Endothelial cell of umbilical vein (primary cell): ENCODE data around the gene ATP13A2. TPM values are rescaled to one million over a fixed set of nuclear protein-coding genes. Genes with fewer than 3 reads are reported as not detected.

Experiments used
- BruUV-seq: library from RNA; stranded (reverse); fragments of 400-500 nt; replicated peaks from 2 replicates; lab custom pipeline; 2021; lab: Mats Ljungman, UMichigan
- CTCF ChIA-PET: fragments of 300-600, 350-600 bp; sonication (Branson Sonifier 250); formaldehyde crosslinking; loops from one replicate; lab custom pipeline; 2021; ENCODE audit warnings: antibody characterized with exemption, inconsistent platforms; lab: Charles Lee
- POLR2A ChIA-PET: fragments of 300-600, 350-600 bp; sonication (Branson Sonifier 250); formaldehyde crosslinking; loops from one replicate; lab custom pipeline; 2021; ENCODE audit warnings: antibody characterized with exemption, inconsistent platforms; lab: Charles Lee
- DNase-seq: peaks from one replicate; pipeline ENCODE4 v3.0.0-alpha.2; 2011; ENCODE audit warnings: low read depth, low spot score
- FAIRE-seq: peaks from 2 replicates; lab custom pipeline; 2011; peaks lifted over from hg19 to GRCh38; lab: Jason Lieb, UNC
- H2AFZ ChIP-seq: 2 replicates; pipeline ENCODE4 v1.6.0; 2012; ENCODE audit warnings: low read depth, low read length, control low read depth, inconsistent platforms
- H3K27ac ChIP-seq: 2 replicates; pipeline ENCODE4 v1.5.1; 2011; ENCODE audit warnings: low read depth, mild to moderate bottlenecking, control low read depth, low read length, moderate library complexity; ENCODE audit not compliant: insufficient read depth
- H3K27me3 ChIP-seq, 2 experiments: 2 replicates each; pipeline versions ENCODE4 v1.6.0 to v1.6.1; 2011; ENCODE audit warnings: low read length in 2 of 2, mixed read lengths in 1 of 2; ENCODE audit not compliant: control insufficient read depth in 2 of 2, insufficient read depth in 2 of 2
- H3K36me3 ChIP-seq, 2 experiments: 2 replicates in 1 of 2; 3 replicates in 1 of 2; pipeline ENCODE4 v1.5.1; 2011; ENCODE audit warnings: low read length in 2 of 2, mild to moderate bottlenecking in 1 of 2, moderate library complexity in 1 of 2; ENCODE audit not compliant: control insufficient read depth in 2 of 2, insufficient read depth in 2 of 2; ENCODE audit errors: extremely low read depth in 1 of 2
- H3K4me1 ChIP-seq: 3 replicates; pipeline ENCODE4 v1.5.1; 2011; ENCODE audit warnings: mild to moderate bottlenecking, low read length; ENCODE audit not compliant: control insufficient read depth, insufficient read depth; ENCODE audit errors: extremely low read depth
- H3K4me2 ChIP-seq: 2 replicates; pipeline ENCODE4 v1.6.1; 2011; ENCODE audit warnings: low read length, control low read depth, mixed read lengths; ENCODE audit not compliant: insufficient read depth
- H3K4me3 ChIP-seq, 3 experiments: fragments of 200-600 bp in 1 of 3; sonication (generic), shearing (Covaris generic) in 1 of 3; replicated peaks in 1 of 3; 2 replicates each; pipeline ENCODE4 v1.5.1; 2011 to 2016; ENCODE audit warnings: control low read depth in 3 of 3, low read length in 3 of 3, mild to moderate bottlenecking in 2 of 3, inconsistent platforms in 1 of 3, low read depth in 1 of 3, moderate library complexity in 1 of 3; ENCODE audit not compliant: insufficient read depth in 1 of 3
- H3K79me2 ChIP-seq: 2 replicates; pipeline ENCODE4 v1.6.0; 2012; ENCODE audit warnings: low read length, inconsistent platforms; ENCODE audit not compliant: control insufficient read depth, insufficient read depth
- H3K9ac ChIP-seq: replicated peaks from 2 replicates; pipeline ENCODE3; 2011; ENCODE audit warnings: low read length, control low read depth; ENCODE audit not compliant: insufficient read depth; ENCODE audit errors: extremely low read depth
- H3K9me1 ChIP-seq: replicated peaks from 3 replicates; pipeline ENCODE4 v1.6.0; 2011; ENCODE audit warnings: mild to moderate bottlenecking, low read length; ENCODE audit not compliant: control insufficient read depth, insufficient read depth; ENCODE audit errors: extremely low read depth
- H3K9me3 ChIP-seq: replicated peaks from 2 replicates; pipeline ENCODE4 v1.5.1; 2012; ENCODE audit warnings: low read length, inconsistent platforms; ENCODE audit not compliant: control insufficient read depth, insufficient read depth
- H4K20me1 ChIP-seq: replicated peaks from 2 replicates; pipeline ENCODE3; 2011; ENCODE audit warnings: mild to moderate bottlenecking, low read length; ENCODE audit not compliant: control insufficient read depth, insufficient read depth; ENCODE audit errors: extremely low read depth
- CTCF ChIP-seq, 2 donors: IDR thresholded peaks; 1 replicate in 1 of 2; 2 replicates in 1 of 2; pipeline ENCODE4 v1.5.1; 2011; ENCODE audit warnings: low read length in 2 of 2, mild to moderate bottlenecking in 2 of 2, moderate library complexity in 2 of 2, control low read depth in 1 of 2, inconsistent platforms in 1 of 2, low read depth in 1 of 2; ENCODE audit not compliant: insufficient read depth in 1 of 2; ENCODE audit errors: extremely low read depth in 1 of 2
- EZH2 ChIP-seq: IDR thresholded peaks from 2 replicates; pipeline ENCODE4 v1.6.1; 2012; ENCODE audit warnings: borderline replicate concordance, low read depth, mild to moderate bottlenecking, moderate library complexity, low read length, inconsistent platforms; ENCODE audit not compliant: severe bottlenecking
- JUN ChIP-seq: IDR thresholded peaks from 2 replicates; pipeline ENCODE4 v1.6.1; 2011; ENCODE audit warnings: borderline replicate concordance, low read depth; ENCODE audit not compliant: insufficient read length, insufficient read depth
- MYC ChIP-seq: IDR thresholded peaks from one replicate; pipeline ENCODE4 v1.6.1; 2011; ENCODE audit warnings: mild to moderate bottlenecking, low read depth, low read length
- POLR2AphosphoS5 ChIP-seq: IDR thresholded peaks from 2 replicates; pipeline ENCODE4 v1.6.1; 2012; ENCODE audit warnings: low read depth, mild to moderate bottlenecking, control low read depth, low read length, moderate library complexity; ENCODE audit not compliant: insufficient read depth
- dilution Hi-C: fragments of 300-500 bp; cut with MboI; formaldehyde crosslinking; loops from one replicate; pipeline ENCODE4 v1.15.0; 2019; ENCODE audit warnings: low sequenced_read_pairs; ENCODE audit not compliant: extremely low pct_ligation_motif_present
- intact Hi-C: fragments of 100-400 bp; cut with micrococcal nuclease; formaldehyde crosslinking; loops from one replicate; pipeline ENCODE4 v1.10.0; 2022
- polyA plus RNA-seq, 4 experiments: library from polyadenylated mRNA; depleted of rRNA in 3 of 4; stranded (reverse) in 3 of 4; unstranded in 1 of 4; fragments of >200 nt; gene quantifications; 2 replicates each; pipeline versions ENCODE4 v1.2.1 to v1.2.3, GENCODE V29; 2011 to 2012; ENCODE audit warnings: missing spikeins in 1 of 4
- total RNA-seq: library from RNA; stranded (reverse); gene quantifications from 2 replicates; pipeline ENCODE4 v1.2.3, GENCODE V29; 2021
- TF ChIP-seq, protein P1 (sequence below): IDR thresholded peaks from 2 replicates; pipeline ENCODE4 v1.6.1; 2011; ENCODE audit not compliant: insufficient read depth, insufficient read length

ATP13A2 gene
- total and polyA plus RNA-seq, 2 donors (not counting 3 experiments of a cell fraction or from before 2014, with no cell fraction given) = 44.9 to 60.6 TPM

- no TSS peak for BruUV-seq
- Histone ChIP-seq H4K20me1 (no peaks in the 10 kb centered on the region), H3K4me2 (no peak overlapping the region), H3K9me1 (no peaks in the 10 kb centered on the region), H3K79me2 (no peaks in the 10 kb centered on the region), H3K9me3 (no peaks in the 10 kb centered on the region), H3K36me3 (peaks cover 14 to 22% of the 10 kb centered on the region in 2 experiments), H2AFZ (no peak overlapping the region), H3K27ac (no peak overlapping the region), H3K9ac (no peak overlapping the region), H3K27me3 (no peaks in the 10 kb centered on the region), H3K4me1 (peaks cover 6% of the 10 kb centered on the region), H3K4me3 (no peak overlapping the region)
- intact Hi-C loops = no loop called here
- no peak for FAIRE-seq
- no peak for TF ChIP-seq POLR2AphosphoS5
- TF ChIP-seq CTCF (IDR thresholded peaks at IDR 0.05; ENCODE audit: extremely low read depth in 1 of 2, insufficient read depth in 1 of 2, low read depth in 1 of 2, low read length in 2 of 2) = no peak
- TF ChIP-seq, protein P1, sequence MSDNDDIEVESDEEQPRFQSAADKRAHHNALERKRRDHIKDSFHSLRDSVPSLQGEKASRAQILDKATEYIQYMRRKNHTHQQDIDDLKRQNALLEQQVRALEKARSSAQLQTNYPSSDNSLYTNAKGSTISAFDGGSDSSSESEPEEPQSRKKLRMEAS = no peak
- TF ChIP-seq MYC = no peak
- no peak for TF ChIP-seq JUN
- TF ChIP-seq EZH2 = no peak
- dilution Hi-C loops = no loop called here
- ChIA-PET POLR2A (no interaction called here), CTCF (interaction anchor here (0.8 to 2.3 kb wide), 5 partner anchors 20 to 397 kb away, joined by 3 to 6 read pairs (median 5); no protein-coding TSS in a partner anchor)
- DNase-seq = no peak
These were observed 5.7 kb upstream of the ATP13A2 start for GRCh38 chr1:17017435-17017834.
